PC-3 (cell line): Measurements from ENCODE around the gene SECISBP2L. TPM values are rescaled to one million over a fixed set of nuclear protein-coding genes. Genes with fewer than 3 reads are reported as not detected.

Experiments
- ATAC-seq: fragments of 200-7000 bp; cut with Tn5 transposase; 2 replicates; pipeline ENCODE4 v1.9.1; 2020; ENCODE audit warnings: mild to moderate bottlenecking, moderate library complexity
- BruUV-seq: library from RNA; stranded (reverse); fragments of 400-500 nt; replicated peaks from 2 replicates; lab custom pipeline; 2021; lab: Mats Ljungman, UMichigan
- CTCF ChIA-PET: fragments of 300-600 bp; sonication (Branson Sonifier 250); formaldehyde crosslinking; loops from one replicate; lab custom pipeline; 2022; ENCODE audit warnings: antibody characterized with exemption; lab: Charles Lee
- POLR2A ChIA-PET: fragments of 300-600 bp; sonication (Branson Sonifier 250); formaldehyde crosslinking; loops from one replicate; lab custom pipeline; 2022; ENCODE audit warnings: antibody characterized with exemption; ENCODE audit not compliant: unreplicated experiment; lab: Charles Lee
- DNase-seq: peaks from one replicate; pipeline ENCODE4 v3.0.0-alpha.2; 2015
- H2AFZ ChIP-seq: fragments of 300-600 bp; sonication (generic); 2 replicates; pipeline ENCODE4 v1.6.0; 2016; ENCODE audit warnings: antibody characterized with exemption, low read length
- H3F3A ChIP-seq: fragments of 300-600 bp; sonication (generic); one replicate; pipeline ENCODE4 v1.6.0; 2017; ENCODE audit warnings: antibody characterized with exemption, low read length, control low read depth, mild to moderate bottlenecking; ENCODE audit not compliant: unreplicated experiment
- H3K27ac ChIP-seq: fragments of 300-600 bp; sonication (generic); 2 replicates; pipeline ENCODE4 v1.5.1; 2016; ENCODE audit warnings: mild to moderate bottlenecking, low read length
- H3K27me3 ChIP-seq: fragments of 300-600 bp; sonication (generic); 2 replicates; pipeline ENCODE4 v1.6.1; 2016; ENCODE audit warnings: low read length, mixed read lengths
- H3K36me3 ChIP-seq: fragments of 300-600 bp; sonication (generic); 2 replicates; pipeline ENCODE4 v1.6.1; 2016; ENCODE audit warnings: low read depth, mixed run types, low read length, mixed read lengths
- H3K4me1 ChIP-seq: fragments of 300-600 bp; sonication (generic); 2 replicates; pipeline ENCODE4 v1.5.1; 2016; ENCODE audit warnings: low read length; ENCODE audit not compliant: insufficient read depth
- H3K4me2 ChIP-seq: fragments of 300-600 bp; sonication (generic); 2 replicates; pipeline ENCODE4 v1.6.0; 2016; ENCODE audit warnings: low read length
- H3K4me3 ChIP-seq: fragments of 300-600 bp; sonication (generic); 2 replicates; pipeline ENCODE4 v1.5.1; 2016; ENCODE audit warnings: mild to moderate bottlenecking, low read length, mixed read lengths
- H3K79me2 ChIP-seq: fragments of 300-600 bp; sonication (generic); 2 replicates; pipeline ENCODE4 v1.6.1; 2017; ENCODE audit warnings: low read length, mixed read lengths
- H3K9ac ChIP-seq: fragments of 300-600 bp; sonication (generic); 2 replicates; pipeline ENCODE4 v1.6.0; 2016; ENCODE audit warnings: mild to moderate bottlenecking, low read length
- H3K9me2 ChIP-seq: fragments of 300-600 bp; sonication (generic); replicated peaks from 2 replicates; pipeline ENCODE4 v1.6.1; 2016; ENCODE audit warnings: mixed run types, low read length, mixed read lengths
- H3K9me3 ChIP-seq: fragments of 300-600 bp; sonication (generic); 2 replicates; pipeline ENCODE4 v1.6.1; 2016; ENCODE audit warnings: low read length, mixed read lengths
- H4K20me1 ChIP-seq: fragments of 300-600 bp; sonication (generic); 2 replicates; pipeline ENCODE4 v1.6.1; 2016; ENCODE audit warnings: low read length, mixed read lengths
- EZH2 ChIP-seq: fragments of 300-600 bp; sonication (generic); IDR thresholded peaks from one replicate; pipeline ENCODE4 v1.6.1; 2017; ENCODE audit warnings: antibody characterized with exemption, mild to moderate bottlenecking, low read length; ENCODE audit not compliant: unreplicated experiment
- EZH2phosphoT487 ChIP-seq: fragments of 300-600 bp; sonication (generic); IDR thresholded peaks from 2 replicates; pipeline ENCODE4 v1.6.1; 2018; ENCODE audit warnings: mild to moderate bottlenecking, antibody characterized with exemption, low read length, borderline replicate concordance
- intact Hi-C: fragments of 100-400 bp; cut with micrococcal nuclease; formaldehyde crosslinking; loops from 2 replicates; pipeline ENCODE4 v1.9.0; 2023
- total RNA-seq: library from RNA; depleted of rRNA; stranded (reverse); fragments of >200 nt; gene quantifications from 2 replicates; pipeline ENCODE4 v1.2.3, GENCODE V29; 2014
- TF ChIP-seq, protein P1 (sequence below): fragments of 300-600 bp; sonication (generic); conservative IDR thresholded peaks from 2 replicates; pipeline ENCODE4 v1.5.1; 2017; ENCODE audit warnings: antibody characterized with exemption, low read depth, mild to moderate bottlenecking, low read length

Gene SECISBP2L
- total RNA-seq, 1 experiment from 2014 or later = 18.6 TPM

DNA sequence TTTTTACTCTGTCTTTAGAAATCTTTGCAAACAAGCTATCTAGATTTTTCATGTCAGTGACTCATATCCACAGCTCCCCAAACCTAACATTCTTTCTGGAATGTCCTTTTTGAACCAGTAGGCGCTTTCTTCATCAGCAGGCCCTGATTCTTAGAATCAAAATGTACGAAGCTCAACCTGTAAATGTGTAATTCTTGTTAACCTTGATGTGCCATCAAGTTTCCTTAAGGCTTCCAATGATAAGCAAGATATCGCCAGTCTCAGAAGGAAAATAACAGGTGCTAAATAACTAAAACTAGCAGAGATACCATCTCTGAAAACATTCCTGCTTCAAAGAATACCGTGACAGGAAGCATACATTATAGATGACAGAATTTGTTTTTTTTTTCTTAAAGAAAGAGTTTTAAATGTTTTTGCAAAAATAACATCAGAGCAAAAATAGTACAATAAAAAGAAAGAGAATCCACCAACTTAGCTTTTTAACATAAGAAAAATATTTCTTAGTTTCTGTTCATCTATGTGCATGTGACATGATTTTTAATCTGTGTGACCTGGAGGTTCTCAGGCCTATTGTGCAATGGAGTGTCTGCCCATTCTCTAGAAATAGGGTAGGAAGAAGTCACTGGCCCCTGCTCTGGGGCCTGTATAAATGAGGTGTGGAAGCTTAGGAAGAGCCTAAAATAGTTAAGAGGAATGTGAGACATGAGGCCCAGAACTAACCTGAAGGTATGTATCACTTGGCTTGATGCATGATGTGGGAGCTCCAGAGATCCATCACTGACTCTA is 14.7 kb upstream of the SECISBP2L start:
- intact Hi-C loops = no loop called here
- Histone ChIP-seq H3K4me2 (no peak overlapping the region), H3K9ac (no peak overlapping the region), H3K79me2 (no peaks in the 10 kb centered on the region), H3K4me1 (no peaks in the 10 kb centered on the region), H3F3A (no peaks in the 10 kb centered on the region), H3K36me3 (no peaks in the 10 kb centered on the region), H3K4me3 (no peak overlapping the region), H2AFZ (no peak overlapping the region), H3K9me3 (no peaks in the 10 kb centered on the region), H3K9me2 (no peaks in the 10 kb centered on the region), H3K27ac (no peak overlapping the region), H3K27me3 (no peaks in the 10 kb centered on the region), H4K20me1 (no peaks in the 10 kb centered on the region)
- no peak for ATAC-seq
- ChIA-PET POLR2A (no interaction called here), CTCF (no interaction called here)
- no TSS peak for BruUV-seq
- no peak for TF ChIP-seq EZH2
- TF ChIP-seq, protein P1, sequence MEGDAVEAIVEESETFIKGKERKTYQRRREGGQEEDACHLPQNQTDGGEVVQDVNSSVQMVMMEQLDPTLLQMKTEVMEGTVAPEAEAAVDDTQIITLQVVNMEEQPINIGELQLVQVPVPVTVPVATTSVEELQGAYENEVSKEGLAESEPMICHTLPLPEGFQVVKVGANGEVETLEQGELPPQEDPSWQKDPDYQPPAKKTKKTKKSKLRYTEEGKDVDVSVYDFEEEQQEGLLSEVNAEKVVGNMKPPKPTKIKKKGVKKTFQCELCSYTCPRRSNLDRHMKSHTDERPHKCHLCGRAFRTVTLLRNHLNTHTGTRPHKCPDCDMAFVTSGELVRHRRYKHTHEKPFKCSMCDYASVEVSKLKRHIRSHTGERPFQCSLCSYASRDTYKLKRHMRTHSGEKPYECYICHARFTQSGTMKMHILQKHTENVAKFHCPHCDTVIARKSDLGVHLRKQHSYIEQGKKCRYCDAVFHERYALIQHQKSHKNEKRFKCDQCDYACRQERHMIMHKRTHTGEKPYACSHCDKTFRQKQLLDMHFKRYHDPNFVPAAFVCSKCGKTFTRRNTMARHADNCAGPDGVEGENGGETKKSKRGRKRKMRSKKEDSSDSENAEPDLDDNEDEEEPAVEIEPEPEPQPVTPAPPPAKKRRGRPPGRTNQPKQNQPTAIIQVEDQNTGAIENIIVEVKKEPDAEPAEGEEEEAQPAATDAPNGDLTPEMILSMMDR = no peak
- no peak for DNase-seq

DNA sequence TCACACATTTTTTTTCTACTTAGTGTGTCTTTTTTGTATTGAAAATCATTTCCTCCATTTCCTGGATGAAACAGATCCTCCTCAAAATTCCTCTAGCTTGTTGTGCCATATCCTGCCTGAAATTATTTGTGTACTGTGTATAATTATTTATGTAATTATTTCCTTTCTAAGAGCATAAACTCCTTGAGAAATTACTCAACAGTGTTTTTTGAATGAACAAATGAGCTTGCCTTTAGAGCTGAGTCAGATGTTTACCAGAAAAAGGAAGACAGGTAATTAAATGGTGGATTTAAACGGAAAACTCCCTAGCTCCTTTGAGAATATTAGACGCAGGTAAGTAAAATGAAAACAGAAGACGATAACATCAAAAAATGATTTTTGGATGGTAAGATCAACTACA is 13.2 kb upstream of the SECISBP2L start:
- Histone ChIP-seq H2AFZ (no peak overlapping the region), H3K36me3 (no peaks in the 10 kb centered on the region), H3K9ac (no peak overlapping the region), H3K4me1 (no peaks in the 10 kb centered on the region), H3K4me2 (no peak overlapping the region), H3K27ac (no peak overlapping the region), H3K9me3 (no peaks in the 10 kb centered on the region), H3F3A (no peaks in the 10 kb centered on the region), H3K9me2 (no peaks in the 10 kb centered on the region), H3K4me3 (no peak overlapping the region), H3K27me3 (no peaks in the 10 kb centered on the region), H4K20me1 (no peaks in the 10 kb centered on the region), H3K79me2 (no peaks in the 10 kb centered on the region)
- no peak for ATAC-seq
- TF ChIP-seq EZH2 = no peak
- TF ChIP-seq, protein P1 = no peak
- no peak for TF ChIP-seq EZH2phosphoT487
- ChIA-PET POLR2A (no interaction called here), CTCF (no interaction called here)
- DNase-seq = no peak
- intact Hi-C loops = no loop called here
- no TSS peak for BruUV-seq

DNA sequence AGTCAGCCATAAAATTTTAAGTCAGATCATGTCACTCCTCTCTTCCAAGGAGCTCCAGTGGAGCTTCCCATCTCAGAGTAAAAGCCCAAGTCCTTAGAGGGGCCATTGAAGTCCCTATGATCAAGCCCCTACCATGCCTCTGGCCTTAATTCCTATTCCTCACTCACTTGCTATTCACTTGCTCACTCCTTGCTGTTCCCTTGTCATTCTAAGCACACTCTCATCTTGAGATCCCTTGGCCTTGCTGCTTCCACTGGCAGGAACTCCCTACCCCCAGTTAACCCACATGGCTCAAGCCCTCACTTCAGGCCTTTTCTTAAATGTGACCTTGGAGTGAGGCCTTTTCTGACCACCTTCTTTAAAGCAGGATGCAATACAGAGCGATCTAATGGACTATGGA is 12.3 kb upstream of the SECISBP2L start:
- CTCF ChIA-PET = no interaction called here
- no peak overlapping the region for H3K4me3 ChIP-seq
- no peaks in the 10 kb centered on the region for H3F3A ChIP-seq
- no peaks in the 10 kb centered on the region for H3K36me3 ChIP-seq
- POLR2A ChIA-PET = no interaction called here
- intact Hi-C loops = no loop called here
- H3K4me2 ChIP-seq = no peak overlapping the region
- H3K79me2 ChIP-seq = no peaks in the 10 kb centered on the region
- no peaks in the 10 kb centered on the region for H4K20me1 ChIP-seq
- DNase-seq (no peak), ATAC-seq (no peak)
- H3K27ac ChIP-seq = no peak overlapping the region
- no peaks in the 10 kb centered on the region for H3K9me3 ChIP-seq
- no TSS peak for BruUV-seq
- H3K9ac ChIP-seq = no peak overlapping the region
- TF ChIP-seq, protein P1 = no peak
- no peak for TF ChIP-seq EZH2
- TF ChIP-seq EZH2phosphoT487 = no peak
- no peak overlapping the region for H2AFZ ChIP-seq
- no peaks in the 10 kb centered on the region for H3K4me1 ChIP-seq
- no peaks in the 10 kb centered on the region for H3K27me3 ChIP-seq
- no peaks in the 10 kb centered on the region for H3K9me2 ChIP-seq
